ENCODE data around the gene DEGS2.
"Not testable (repeated sequence)": the region's sequence is repeated elsewhere in the genome, so short reads cannot be mapped to it uniquely, and the experiment has no call there.

DNA sequence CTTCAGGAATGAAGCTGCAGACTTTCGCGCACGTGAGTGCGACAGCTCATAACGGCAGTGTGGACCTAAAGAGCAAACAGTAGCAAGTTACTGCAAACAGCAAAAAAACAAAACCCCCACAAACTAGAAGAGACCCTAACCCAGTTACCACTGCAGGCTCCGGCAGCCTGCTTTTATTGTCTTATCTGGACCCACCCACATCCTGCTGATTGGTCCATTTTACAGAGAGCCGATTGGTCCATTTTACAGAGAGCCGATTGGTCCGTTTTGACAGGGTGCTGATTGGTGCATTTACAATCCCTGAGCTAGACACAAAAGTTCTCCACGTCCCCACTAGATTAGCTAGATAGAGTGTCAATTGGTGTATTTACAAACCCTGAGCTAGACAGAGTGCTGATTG is 48.1 kb upstream of the DEGS2 start:
- TF ChIP-seq ZNF274 (CRISPR knock-in tag; IDR thresholded peaks at IDR 0.05); POLR2AphosphoS5 (IDR thresholded peaks at IDR 0.05; ENCODE audit: low read depth, low read length); ESRRA (CRISPR knock-in tag; IDR thresholded peaks at IDR 0.05; ENCODE audit: low read depth); SETDB1 (CRISPR knock-in tag; IDR thresholded peaks at IDR 0.05; ENCODE audit: borderline replicate concordance); EHMT2 (IDR thresholded peaks at IDR 0.05; ENCODE audit: borderline replicate concordance, low read depth, low read length); TMF1 (CRISPR knock-in tag; IDR thresholded peaks at IDR 0.05; ENCODE audit: low read depth); SP2 (CRISPR knock-in tag; IDR thresholded peaks at IDR 0.05); POLR2G (IDR thresholded peaks at IDR 0.05; ENCODE audit: low read depth, low read length); ATF7 (IDR thresholded peaks at IDR 0.05); ATF7 (CRISPR knock-in tag; IDR thresholded peaks at IDR 0.05); SMYD3 (CRISPR knock-in tag; IDR thresholded peaks at IDR 0.05); GPN1 (CRISPR knock-in tag; IDR thresholded peaks at IDR 0.05; ENCODE audit: borderline replicate concordance): not testable (repeated sequence)
- TF ChIP-seq, protein P1, sequence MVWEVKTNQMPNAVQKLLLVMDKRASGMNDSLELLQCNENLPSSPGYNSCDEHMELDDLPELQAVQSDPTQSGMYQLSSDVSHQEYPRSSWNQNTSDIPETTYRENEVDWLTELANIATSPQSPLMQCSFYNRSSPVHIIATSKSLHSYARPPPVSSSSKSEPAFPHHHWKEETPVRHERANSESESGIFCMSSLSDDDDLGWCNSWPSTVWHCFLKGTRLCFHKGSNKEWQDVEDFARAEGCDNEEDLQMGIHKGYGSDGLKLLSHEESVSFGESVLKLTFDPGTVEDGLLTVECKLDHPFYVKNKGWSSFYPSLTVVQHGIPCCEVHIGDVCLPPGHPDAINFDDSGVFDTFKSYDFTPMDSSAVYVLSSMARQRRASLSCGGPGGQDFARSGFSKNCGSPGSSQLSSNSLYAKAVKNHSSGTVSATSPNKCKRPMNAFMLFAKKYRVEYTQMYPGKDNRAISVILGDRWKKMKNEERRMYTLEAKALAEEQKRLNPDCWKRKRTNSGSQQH (CRISPR knock-in tag; IDR thresholded peaks at IDR 0.05; ENCODE audit: low read depth), result not testable (repeated sequence)
- TF ChIP-seq, protein P2, sequence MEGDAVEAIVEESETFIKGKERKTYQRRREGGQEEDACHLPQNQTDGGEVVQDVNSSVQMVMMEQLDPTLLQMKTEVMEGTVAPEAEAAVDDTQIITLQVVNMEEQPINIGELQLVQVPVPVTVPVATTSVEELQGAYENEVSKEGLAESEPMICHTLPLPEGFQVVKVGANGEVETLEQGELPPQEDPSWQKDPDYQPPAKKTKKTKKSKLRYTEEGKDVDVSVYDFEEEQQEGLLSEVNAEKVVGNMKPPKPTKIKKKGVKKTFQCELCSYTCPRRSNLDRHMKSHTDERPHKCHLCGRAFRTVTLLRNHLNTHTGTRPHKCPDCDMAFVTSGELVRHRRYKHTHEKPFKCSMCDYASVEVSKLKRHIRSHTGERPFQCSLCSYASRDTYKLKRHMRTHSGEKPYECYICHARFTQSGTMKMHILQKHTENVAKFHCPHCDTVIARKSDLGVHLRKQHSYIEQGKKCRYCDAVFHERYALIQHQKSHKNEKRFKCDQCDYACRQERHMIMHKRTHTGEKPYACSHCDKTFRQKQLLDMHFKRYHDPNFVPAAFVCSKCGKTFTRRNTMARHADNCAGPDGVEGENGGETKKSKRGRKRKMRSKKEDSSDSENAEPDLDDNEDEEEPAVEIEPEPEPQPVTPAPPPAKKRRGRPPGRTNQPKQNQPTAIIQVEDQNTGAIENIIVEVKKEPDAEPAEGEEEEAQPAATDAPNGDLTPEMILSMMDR (CRISPR knock-in tag; IDR thresholded peaks at IDR 0.05), result not testable (repeated sequence)

Data from HepG2 (cell line).